Measurements from ENCODE around the gene RABGAP1L.
"Not testable (repeated sequence)": the region's sequence is repeated elsewhere in the genome, so short reads cannot be mapped to it uniquely, and the experiment has no call there.

DNA sequence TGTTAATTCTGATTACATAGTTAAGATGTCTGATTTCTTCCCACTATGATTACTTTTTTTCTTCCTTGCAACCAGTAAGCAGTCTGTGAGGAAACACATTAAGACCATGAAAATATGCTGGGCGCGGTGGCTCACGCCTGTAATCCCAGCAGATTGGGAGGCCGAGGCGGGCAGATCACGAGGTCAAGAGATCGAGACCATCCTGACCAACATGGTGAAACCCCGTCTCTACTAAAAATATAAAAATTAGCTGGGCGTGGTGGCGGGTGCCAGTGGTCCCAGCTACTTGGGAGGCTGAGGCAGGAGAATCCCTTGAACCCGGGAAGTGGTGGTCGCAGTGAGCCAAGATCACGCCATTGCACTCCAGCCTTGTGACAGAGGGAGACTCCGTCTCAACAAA is 97.1 kb downstream of the RABGAP1L start:
- not testable (repeated sequence) for TF ChIP-seq POLR2A (IDR thresholded peaks at IDR 0.05)
- TF ChIP-seq, protein P1, sequence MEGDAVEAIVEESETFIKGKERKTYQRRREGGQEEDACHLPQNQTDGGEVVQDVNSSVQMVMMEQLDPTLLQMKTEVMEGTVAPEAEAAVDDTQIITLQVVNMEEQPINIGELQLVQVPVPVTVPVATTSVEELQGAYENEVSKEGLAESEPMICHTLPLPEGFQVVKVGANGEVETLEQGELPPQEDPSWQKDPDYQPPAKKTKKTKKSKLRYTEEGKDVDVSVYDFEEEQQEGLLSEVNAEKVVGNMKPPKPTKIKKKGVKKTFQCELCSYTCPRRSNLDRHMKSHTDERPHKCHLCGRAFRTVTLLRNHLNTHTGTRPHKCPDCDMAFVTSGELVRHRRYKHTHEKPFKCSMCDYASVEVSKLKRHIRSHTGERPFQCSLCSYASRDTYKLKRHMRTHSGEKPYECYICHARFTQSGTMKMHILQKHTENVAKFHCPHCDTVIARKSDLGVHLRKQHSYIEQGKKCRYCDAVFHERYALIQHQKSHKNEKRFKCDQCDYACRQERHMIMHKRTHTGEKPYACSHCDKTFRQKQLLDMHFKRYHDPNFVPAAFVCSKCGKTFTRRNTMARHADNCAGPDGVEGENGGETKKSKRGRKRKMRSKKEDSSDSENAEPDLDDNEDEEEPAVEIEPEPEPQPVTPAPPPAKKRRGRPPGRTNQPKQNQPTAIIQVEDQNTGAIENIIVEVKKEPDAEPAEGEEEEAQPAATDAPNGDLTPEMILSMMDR (IDR thresholded peaks at IDR 0.05 in 8 of 11, conservative IDR thresholded peaks at IDR 0.05 in 3 of 11): not testable (repeated sequence)

Measured in spleen (tissue), 7 donors.